ENCODE results near the gene FXR2.
A peak's percentile ranks its signal among the peaks of the same experiment; 100 is the strongest.
"Not testable (repeated sequence)": the region's sequence is repeated elsewhere in the genome, so short reads cannot be mapped to it uniquely, and the experiment has no call there.

The FXR2 gene

GRCh38 chr17:7627250-7628121, 12.8 kb upstream of the FXR2 start, which contains the start of gene SAT2:
TSS of gene SAT2 (minus strand) at chr17:7627821. CDS start at chr17:7627635, 186 bp downstream.
- peak; percentile 91 for DNase-seq (ENCODE audit: low read depth)

DNA sequence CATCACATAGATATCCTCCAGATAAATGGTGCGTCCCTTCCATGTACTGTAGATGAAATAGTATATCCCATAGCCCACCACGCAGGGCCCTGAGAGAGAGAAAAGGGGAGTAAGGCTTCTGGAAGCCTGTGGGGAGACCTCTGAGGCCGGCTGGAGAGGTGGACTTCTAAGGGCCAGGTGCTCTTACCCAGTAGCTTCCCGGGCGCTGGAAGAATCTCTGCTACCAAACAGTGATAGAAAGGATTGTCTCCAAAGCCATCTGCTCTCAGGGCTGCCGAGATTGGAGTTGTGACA, 12.2 kb upstream of the FXR2 start:
- DNase-seq (ENCODE audit: low read depth) = no peak

DNA sequence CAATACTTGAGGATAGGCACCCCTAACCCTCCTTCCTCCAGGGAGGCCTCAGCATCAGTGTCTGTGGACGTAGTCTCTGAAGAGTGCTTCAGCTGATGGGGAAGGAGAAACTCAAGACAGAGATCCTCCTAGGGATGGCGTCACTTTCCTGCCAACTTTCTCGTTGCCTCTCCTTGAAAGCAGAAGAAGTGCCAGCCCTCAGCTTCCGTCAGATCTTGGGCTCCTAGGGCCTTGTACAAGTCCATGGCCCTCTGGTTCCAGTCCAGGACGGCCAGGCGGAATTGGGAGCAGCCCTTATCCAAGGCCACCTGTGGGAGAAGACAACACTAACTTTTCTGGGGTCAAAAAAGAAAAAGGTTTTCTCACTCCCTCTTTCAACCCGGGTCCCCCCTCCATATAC, 11.6 kb upstream of the FXR2 start:
- no peak for DNase-seq (ENCODE audit: low read depth)

GRCh38 chr17:7625749-7626148, 11.1 kb upstream of the FXR2 start:
- not testable (repeated sequence) for DNase-seq (ENCODE audit: low read depth)

DNA sequence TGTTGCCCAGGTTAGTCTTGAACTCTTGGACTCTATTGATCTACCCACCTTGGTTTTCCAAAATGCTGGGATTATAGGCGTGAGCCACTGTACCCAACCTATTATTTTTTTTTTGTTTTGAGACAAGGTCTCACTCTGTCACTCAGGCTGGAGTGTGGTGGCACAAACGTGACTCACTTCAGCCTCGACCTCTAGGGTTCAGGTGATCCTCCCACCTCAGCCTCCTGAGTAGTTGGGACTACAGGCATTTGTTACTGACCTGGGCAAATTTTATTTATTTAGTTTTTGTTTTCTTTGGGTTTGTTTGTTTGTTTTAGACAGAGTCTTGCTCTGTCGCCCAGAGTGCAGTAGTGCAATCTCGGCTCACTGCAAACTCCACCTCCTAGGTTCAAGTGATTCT, 9.0 kb upstream of the FXR2 start:
- no peak for DNase-seq (ENCODE audit: low read depth)

DNA sequence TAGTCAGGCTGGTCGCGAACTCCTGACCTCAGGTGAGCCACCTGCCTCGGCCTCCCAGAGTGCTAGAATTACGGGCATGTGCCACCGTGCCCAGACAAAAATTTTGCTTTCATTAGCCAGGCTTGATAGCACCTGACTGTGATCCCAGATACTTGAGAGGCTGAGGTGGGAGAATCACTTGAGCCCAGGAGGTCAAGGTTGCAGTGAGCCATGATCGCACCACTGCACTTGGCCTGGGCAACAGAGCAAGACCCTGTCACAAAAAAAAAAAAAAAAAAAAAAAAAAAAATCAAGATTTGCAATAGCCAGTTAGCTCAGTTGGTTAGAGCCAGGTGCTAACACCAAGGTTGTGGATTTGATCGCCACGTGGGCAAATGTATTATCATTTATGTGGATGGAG, 6.1 kb upstream of the FXR2 start:
- no peak for DNase-seq (ENCODE audit: low read depth)

DNA sequence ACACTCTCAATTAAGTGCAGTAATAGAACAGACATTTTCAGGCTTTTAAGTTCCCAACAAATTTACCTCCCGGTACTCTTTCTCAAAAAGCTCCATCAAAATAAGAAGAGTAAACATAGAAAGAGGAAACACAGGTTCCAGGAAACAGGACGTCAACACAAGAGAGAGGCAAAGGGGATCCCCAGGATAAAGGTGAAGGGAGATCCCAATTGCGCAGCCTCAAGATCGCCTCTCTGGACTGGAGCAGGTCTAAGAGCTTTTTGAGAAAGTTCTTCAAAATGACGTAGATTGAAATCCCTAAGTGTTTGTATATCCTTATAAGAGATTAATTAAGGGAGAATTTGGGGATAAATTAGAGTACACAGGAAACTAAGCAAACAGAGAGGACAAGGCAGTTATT, 3.9 kb upstream of the FXR2 start:
- no peak for DNase-seq (ENCODE audit: low read depth)

- DNase-seq (ENCODE audit: low read depth) = no peak
These were observed 609 bp upstream of the FXR2 start for GRCh38 chr17:7615265-7615747.

DNA sequence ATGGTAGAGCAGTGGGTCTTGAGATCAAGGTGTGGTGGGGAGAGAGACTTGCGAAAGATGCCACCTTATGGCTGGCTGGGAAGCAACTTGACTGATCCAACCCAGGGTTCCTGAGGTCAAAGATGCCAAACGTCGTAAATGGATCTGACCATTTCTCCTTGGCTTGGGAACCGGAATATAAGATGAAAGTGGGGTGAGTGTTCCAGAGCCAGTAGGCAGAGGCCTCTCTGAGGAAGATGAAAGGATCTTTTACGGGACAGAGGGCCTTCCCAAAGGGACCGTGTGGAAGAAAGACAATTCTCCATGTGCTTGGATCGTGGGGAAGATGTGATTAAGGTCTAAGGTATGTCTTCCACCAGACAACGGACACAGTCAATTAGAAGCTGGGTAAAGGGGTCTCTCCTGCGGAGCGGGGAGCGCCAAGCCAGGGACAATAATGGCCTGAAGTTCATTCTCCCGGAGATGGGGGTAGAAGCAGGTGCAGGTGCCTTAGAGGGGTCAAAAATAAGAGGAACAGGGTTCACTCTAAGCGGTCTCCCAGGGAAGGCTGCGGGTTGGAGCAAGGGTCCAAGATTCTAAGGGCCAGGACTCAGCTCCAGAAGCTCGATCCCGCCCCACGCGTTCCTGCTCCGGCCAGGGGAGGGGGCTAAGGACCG, 800 bp downstream of the FXR2 start:
- DNase-seq (ENCODE audit: low read depth) = no peak

GRCh38 chr17:7612294-7612640, 2.4 kb downstream of the FXR2 start:
- DNase-seq (ENCODE audit: low read depth) = no peak

- DNase-seq (ENCODE audit: low read depth) = no peak
These were observed 2.9 kb downstream of the FXR2 start for GRCh38 chr17:7611635-7612293.

GRCh38 chr17:7610641-7611040, 4.1 kb downstream of the FXR2 start:
- DNase-seq (ENCODE audit: low read depth) = no peak

- no peak for DNase-seq (ENCODE audit: low read depth)
These were observed 8.4 kb downstream of the FXR2 start for GRCh38 chr17:7606280-7606679.

- DNase-seq (ENCODE audit: low read depth) = not testable (repeated sequence)
These were observed 17.1 kb downstream of the FXR2 start for GRCh38 chr17:7597561-7597960.

DNA sequence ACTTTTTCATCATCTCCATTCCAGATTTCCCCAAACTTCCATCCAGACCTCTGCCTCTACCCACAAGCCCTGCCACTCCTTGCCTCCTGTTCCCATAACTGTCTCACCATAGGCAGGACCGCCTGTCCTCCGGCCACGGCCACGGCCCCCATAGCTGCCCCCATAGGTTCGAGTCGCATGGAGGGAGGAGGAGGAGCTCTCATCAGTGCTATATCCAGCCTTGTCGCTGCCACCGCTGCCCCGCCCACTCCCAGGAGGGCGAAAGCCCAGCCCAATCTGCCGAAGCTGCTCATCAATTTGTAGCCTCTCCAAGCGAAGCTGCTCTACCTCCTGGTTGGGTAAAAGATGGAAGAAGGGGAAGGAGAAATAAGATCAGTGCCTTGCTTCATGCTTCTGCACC, 21.4 kb downstream of the FXR2 start:
- DNase-seq (ENCODE audit: low read depth) = no peak

GRCh38 chr17:7592422-7593021, 22.2 kb downstream of the FXR2 start:
- no peak for DNase-seq (ENCODE audit: low read depth)

DNA sequence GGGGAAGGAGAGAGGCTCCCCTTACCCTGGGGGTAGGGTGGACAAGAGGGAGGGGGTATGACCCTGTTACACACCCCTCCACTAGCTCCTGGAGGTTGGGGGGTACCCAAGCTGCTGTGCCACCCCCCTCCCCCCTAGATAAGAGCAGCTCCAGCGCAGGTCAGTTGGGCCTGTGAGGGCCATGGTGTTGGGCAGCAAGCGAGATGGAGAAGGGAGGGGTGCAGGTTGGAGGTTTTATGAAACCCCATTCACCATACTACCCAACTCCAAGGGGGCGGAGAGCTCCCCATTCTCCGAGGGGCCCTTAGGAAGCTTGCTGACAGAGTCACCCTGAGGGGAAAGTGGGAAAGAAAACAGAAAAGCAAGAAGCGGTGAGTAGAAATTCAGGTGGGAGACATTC, 23.1 kb downstream of the FXR2 start:
- no peak for DNase-seq (ENCODE audit: low read depth)

DNA sequence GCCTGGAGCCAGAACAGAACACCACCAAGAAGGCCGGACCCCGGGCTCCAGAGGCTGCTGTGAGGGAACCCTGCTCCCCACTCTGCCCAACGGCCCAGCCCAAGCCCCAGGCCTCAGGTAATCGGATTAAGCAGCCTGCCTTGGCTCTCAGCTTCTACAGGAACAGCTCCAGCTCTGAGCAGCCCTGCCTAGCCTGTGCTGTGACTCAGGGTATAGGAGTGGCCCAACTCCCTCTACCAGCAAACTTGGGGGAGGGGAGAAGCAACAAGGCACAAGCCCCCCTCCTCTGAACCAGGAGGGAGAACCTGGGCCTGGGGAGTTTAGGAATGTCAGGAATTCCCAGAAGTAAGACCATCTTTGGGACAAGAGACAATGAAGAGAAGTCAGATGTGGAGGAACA, 24.0 kb downstream of the FXR2 start:
- no peak for DNase-seq (ENCODE audit: low read depth)

DNA sequence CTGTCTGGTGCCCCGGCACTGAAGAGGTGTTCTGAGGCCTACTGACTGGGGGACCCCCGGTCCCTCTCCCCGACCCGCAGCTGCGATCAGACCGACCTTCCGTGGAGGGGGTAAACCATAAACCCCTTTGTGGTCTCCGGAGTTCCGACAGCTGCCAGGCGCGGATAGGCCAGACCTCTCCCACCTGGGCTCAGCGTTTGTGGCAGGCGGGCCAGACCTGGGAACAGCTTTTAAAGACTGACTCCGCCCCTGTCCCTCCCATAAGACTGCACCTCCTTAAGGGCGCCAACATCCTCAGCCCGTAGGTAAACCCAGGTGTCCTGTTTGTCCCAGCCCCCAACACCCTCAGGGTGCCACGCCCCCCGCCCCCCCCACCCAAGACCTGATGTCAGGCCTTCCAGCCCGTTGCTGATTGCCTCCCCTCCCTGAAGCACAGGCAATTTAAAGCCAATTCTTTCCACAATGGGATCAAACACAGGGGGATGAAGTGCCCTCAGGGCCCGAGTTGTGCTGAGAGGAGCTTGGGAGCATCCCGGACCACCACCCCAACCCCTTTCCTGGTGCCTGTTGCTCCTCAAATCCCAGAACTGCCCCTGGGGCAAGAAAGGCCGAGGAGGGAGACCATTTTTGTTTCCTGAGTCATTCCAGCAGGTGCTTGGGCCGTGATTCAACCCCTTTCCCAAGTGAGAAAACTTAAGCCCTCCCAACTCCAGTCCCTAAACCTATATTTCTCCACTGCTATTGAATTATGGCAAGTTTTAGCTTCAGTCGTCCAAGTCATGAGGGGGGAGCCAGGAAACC, 24.6 kb downstream of the FXR2 start, which contains the start of gene SOX15:
SOX15 (minus strand) TSS at position 204 of the 801 bp plus-strand sequence. CDS start 418 bp downstream, outside the sequence.
- DNase-seq (ENCODE audit: low read depth) = no peak

GRCh38 chr17:7589204-7589868, 25.4 kb downstream of the FXR2 start:
- DNase-seq (ENCODE audit: low read depth) = peak; percentile 75

GRCh38 chr17:7588553-7589203, 26.0 kb downstream of the FXR2 start:
- DNase-seq (ENCODE audit: low read depth) = no peak

All from fibroblast of the conjunctiva (primary cell).